Tibial artery (tissue), 4 donors: ENCODE measurements around the gene LSAMP.

Experiments used
- DNase-seq, 2 donors: peaks; one replicate each; pipeline ENCODE4 v3.0.0-alpha.2; 2019
- H3K27ac ChIP-seq, 2 donors: fragments of 200-600 bp; sonication (generic) in 1 of 2; 1 replicate in 1 of 2; 2 replicates in 1 of 2; pipeline ENCODE4 v1.5.1; 2018 to 2019; ENCODE audit warnings: mild to moderate bottlenecking in 1 of 2
- H3K27me3 ChIP-seq, 2 donors: fragments of 200-600 bp; sonication (generic) in 1 of 2; one replicate each; pipeline versions ENCODE4 v1.5.1 to v1.6.0; 2016 to 2019
- H3K36me3 ChIP-seq, 3 donors: fragments of 200-600 bp; sonication (generic) in 2 of 3; one replicate each; pipeline ENCODE4 v1.5.1; 2016 to 2019; ENCODE audit warnings: mild to moderate bottlenecking in 2 of 3
- H3K4me1 ChIP-seq, 4 donors: fragments of 200-600 bp; sonication (generic) in 2 of 4; 1 replicate in 3 of 4; 2 replicates in 1 of 4; pipeline ENCODE4 v1.5.1; 2016 to 2019
- H3K4me3 ChIP-seq, 2 donors: fragments of 200-600 bp; sonication (generic) in 1 of 2; 1 replicate in 1 of 2; 2 replicates in 1 of 2; pipeline ENCODE4 v1.5.1; 2018 to 2019; ENCODE audit warnings: mild to moderate bottlenecking in 2 of 2
- H3K9me3 ChIP-seq, 3 donors: fragments of 200-600 bp; sonication (generic) in 1 of 3; one replicate each; pipeline ENCODE4 v1.5.1; 2016 to 2019
- intact Hi-C: fragments of 100-400 bp; cut with DNase I; formaldehyde crosslinking; loops from one replicate; pipeline ENCODE4 v1.15.0; 2023; ENCODE audit warnings: low total_unique reads
- TF ChIP-seq, protein P1 (sequence below), 2 experiments: fragments of 200-600 bp in 1 of 2; fragments of 450-650 bp in 1 of 2; IDR thresholded peaks; one replicate each; pipeline ENCODE4 v1.5.1; 2017 to 2019; ENCODE audit warnings: antibody characterized with exemption in 2 of 2, mild to moderate bottlenecking in 1 of 2, moderate library complexity in 1 of 2

The LSAMP gene

DNA sequence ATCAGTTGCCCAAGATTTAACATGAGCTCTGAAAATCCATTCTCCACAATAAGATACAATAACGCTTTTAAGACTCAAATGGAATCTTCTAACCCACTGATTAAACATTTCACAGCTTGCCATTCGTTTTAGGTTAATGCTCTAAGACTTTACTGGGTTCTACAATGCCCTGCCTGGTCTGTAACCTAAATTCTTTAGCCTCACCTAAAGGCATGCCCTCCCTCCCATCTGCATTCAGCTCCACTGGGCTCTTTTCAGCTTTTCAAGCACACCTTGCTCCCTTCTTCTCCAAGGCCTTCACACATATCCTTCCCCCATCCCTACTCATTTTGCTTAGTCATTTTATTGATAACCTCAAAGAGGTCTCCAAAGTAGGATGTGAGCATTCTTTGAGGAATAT, 290.9 kb downstream of the LSAMP start:
- H3K9me3 ChIP-seq, result no peaks in the 10 kb centered on the region
- H3K27me3 ChIP-seq, result no peaks in the 10 kb centered on the region
- intact Hi-C loops, result no loop called here
- H3K36me3 ChIP-seq, result no peaks in the 10 kb centered on the region
- no peak overlapping the region for H3K27ac ChIP-seq
- no peaks in the 10 kb centered on the region for H3K4me1 ChIP-seq
- no peak for DNase-seq
- TF ChIP-seq, protein P1, sequence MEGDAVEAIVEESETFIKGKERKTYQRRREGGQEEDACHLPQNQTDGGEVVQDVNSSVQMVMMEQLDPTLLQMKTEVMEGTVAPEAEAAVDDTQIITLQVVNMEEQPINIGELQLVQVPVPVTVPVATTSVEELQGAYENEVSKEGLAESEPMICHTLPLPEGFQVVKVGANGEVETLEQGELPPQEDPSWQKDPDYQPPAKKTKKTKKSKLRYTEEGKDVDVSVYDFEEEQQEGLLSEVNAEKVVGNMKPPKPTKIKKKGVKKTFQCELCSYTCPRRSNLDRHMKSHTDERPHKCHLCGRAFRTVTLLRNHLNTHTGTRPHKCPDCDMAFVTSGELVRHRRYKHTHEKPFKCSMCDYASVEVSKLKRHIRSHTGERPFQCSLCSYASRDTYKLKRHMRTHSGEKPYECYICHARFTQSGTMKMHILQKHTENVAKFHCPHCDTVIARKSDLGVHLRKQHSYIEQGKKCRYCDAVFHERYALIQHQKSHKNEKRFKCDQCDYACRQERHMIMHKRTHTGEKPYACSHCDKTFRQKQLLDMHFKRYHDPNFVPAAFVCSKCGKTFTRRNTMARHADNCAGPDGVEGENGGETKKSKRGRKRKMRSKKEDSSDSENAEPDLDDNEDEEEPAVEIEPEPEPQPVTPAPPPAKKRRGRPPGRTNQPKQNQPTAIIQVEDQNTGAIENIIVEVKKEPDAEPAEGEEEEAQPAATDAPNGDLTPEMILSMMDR (IDR thresholded peaks at IDR 0.05), result no peak
- H3K4me3 ChIP-seq, result no peak overlapping the region

DNA sequence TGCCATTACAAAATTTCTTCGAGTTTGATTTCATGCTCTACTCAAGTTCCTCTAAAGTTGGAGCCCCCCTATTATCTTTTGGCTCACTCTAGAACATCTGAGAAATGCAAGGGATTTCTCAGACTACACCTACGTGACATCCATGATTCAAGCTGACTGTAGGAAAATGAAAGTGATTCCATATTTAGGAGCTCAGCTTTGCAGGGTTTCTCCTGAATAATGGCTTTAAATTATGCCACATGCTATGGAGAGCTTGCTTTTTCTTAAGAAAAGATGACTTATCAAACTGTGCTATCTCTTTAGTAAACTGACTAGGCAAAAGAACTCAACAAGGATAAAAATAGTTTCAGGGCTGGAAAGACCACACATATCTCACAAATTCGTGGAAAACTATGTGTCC, 292.1 kb downstream of the LSAMP start:
- H3K4me1 ChIP-seq, result no peaks in the 10 kb centered on the region
- H3K4me3 ChIP-seq, result no peak overlapping the region
- H3K36me3 ChIP-seq, result no peaks in the 10 kb centered on the region
- H3K27me3 ChIP-seq, result no peaks in the 10 kb centered on the region
- no peak for DNase-seq
- TF ChIP-seq, protein P1 (IDR thresholded peaks at IDR 0.05), result no peak
- intact Hi-C loops, result no loop called here
- no peak overlapping the region for H3K27ac ChIP-seq
- no peaks in the 10 kb centered on the region for H3K9me3 ChIP-seq

DNA sequence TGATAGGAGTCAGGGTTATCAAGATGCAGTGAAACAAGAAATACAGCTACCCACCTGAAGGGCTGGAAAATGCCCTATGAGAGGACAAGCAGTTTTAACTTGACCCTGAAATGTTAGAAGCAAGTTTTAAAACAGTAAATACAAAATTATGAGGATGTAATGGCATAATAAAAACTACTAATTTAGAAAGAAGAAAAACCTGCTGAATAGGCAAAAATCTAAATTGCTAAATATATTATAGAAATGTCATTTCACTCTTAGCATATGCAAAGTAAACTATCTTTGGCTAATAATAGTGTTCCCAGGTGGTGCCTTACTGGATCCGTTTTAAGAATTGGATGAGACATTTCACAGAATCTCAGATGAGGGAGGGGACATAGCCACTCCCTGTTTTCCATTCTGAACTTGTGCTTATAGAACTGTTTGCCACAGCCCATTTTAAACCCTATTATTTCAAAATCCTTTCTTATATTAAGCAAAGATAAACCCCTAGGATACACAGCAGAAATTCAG, 294.6 kb downstream of the LSAMP start:
- no peaks in the 10 kb centered on the region for H3K36me3 ChIP-seq
- no peak overlapping the region for H3K4me3 ChIP-seq
- intact Hi-C loops, result no loop called here

DNA sequence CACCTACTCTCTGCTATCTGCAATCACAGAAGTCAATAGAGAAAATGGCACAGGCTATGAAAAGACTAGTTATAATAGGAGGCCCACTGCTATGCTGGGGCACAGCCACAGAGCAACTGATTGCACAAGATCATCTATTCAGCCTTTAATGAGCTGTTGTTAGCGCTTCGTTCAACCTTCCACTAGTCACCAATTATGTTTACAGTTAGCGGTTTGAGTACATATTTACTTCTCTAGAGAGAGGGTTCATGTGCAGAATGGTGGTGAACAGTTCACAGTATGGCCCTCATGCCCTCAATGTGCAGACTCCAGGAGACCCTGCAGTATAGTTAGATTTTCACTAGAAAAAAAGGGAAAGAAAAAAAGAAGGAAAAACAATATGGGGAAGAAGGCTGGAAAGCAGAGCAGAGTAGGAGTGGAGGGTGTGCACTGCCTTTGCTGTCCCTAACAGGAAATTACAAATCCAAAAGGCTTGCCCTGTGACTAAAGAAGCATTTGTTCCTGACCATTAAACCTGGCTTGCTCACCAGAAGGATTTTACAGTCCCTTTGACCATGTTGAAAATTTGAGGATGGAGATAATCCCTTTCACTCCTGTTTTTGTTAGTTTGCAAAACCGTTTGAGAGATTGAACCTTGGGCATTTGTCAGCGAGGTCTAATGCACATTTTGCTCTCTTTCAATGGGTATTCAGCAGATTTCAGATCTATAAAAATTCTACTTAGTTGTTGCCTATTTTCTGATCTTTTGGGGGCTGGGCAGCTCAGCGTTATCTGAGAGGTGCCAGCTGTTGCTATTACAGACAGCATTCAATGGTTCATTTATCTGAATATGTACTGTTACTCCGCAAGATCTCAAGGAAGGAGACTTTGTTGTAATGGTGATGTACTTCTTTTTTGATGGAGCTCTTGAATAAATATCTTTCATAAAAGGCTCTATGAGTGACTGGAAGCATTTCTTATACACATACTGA, 296.1 kb downstream of the LSAMP start:
- H3K36me3 ChIP-seq, result no peaks in the 10 kb centered on the region
- H3K27ac ChIP-seq, result no peak overlapping the region
- no peak overlapping the region for H3K4me3 ChIP-seq
- TF ChIP-seq, protein P1 (IDR thresholded peaks at IDR 0.05), result no peak
- no peaks in the 10 kb centered on the region for H3K4me1 ChIP-seq
- no peaks in the 10 kb centered on the region for H3K27me3 ChIP-seq
- DNase-seq, result no peak
- intact Hi-C loops, result no loop called here
- peaks cover 0 to 9% (median 0%) of the 10 kb centered on the region in 3 donors for H3K9me3 ChIP-seq

More for the DNA sequence above, 294.6 kb downstream of the LSAMP start:
- no peak overlapping the region for H3K27ac ChIP-seq
- H3K9me3 ChIP-seq, result peaks cover 0 to 8% (median 0%) of the 10 kb centered on the region in 3 donors
- DNase-seq, result no peak
- H3K27me3 ChIP-seq, result no peaks in the 10 kb centered on the region
- H3K4me1 ChIP-seq, result no peaks in the 10 kb centered on the region
- TF ChIP-seq, protein P1 (IDR thresholded peaks at IDR 0.05), result no peak

DNA sequence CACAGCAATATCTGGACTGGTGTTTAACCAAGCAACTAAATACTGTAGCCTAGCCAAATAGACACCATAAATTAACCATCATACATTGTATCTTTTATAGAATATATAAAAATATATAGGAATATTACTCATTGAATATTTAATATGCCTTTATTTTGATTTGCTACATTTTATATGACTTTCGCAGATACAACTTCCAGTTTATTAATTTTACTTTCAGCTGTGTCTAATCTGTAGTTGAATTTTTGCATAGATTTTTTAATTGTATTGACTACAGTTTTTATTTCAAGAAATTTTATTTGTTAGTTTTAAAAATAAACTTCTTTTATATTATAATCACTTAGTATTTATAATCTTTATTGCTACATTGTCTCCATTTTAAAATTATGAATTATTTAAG, 299.7 kb downstream of the LSAMP start:
- no peaks in the 10 kb centered on the region for H3K36me3 ChIP-seq
- no peaks in the 10 kb centered on the region for H3K27me3 ChIP-seq

More for the DNA sequence above, 299.7 kb downstream of the LSAMP start:
- H3K9me3 ChIP-seq, result peaks cover 0 to 9% (median 0%) of the 10 kb centered on the region in 3 donors
- no peak overlapping the region for H3K4me3 ChIP-seq
- DNase-seq, result no peak
- TF ChIP-seq, protein P1 (IDR thresholded peaks at IDR 0.05), result no peak
- H3K4me1 ChIP-seq, result no peaks in the 10 kb centered on the region
- intact Hi-C loops, result no loop called here
- H3K27ac ChIP-seq, result no peak overlapping the region
